GM19023 (cell line): Measurements from ENCODE around the gene SEL1L.
"Not testable (repeated sequence)": the region's sequence is repeated elsewhere in the genome, so short reads cannot be mapped to it uniquely, and the experiment has no call there.

ENCODE experiments used
- ATAC-seq: cut with Tn5 transposase; IDR thresholded peaks from one replicate; pipeline ENCODE4 v1.9.1; 2021; ENCODE audit warnings: mild to moderate bottlenecking, moderate library complexity; ENCODE audit not compliant: unreplicated experiment

The SEL1L gene

GRCh38 chr14:81450100-81450531 lies 83.5 kb downstream of the SEL1L start:
- ATAC-seq = no peak

- no peak for ATAC-seq
Observed at GRCh38 chr14:81449576-81449975, 84.1 kb downstream of the SEL1L start.

- no peak for ATAC-seq
Observed at GRCh38 chr14:81449114-81449513, 84.5 kb downstream of the SEL1L start.

GRCh38 chr14:81447021-81447764 lies 86.5 kb downstream of the SEL1L start:
- ATAC-seq = no peak

- no peak for ATAC-seq
Observed at GRCh38 chr14:81446279-81447007, 87.2 kb downstream of the SEL1L start.

GRCh38 chr14:81441626-81442134 lies 92.0 kb downstream of the SEL1L start:
- no peak for ATAC-seq

- no peak for ATAC-seq
Observed at GRCh38 chr14:81440041-81440440, 93.6 kb downstream of the SEL1L start.

GRCh38 chr14:81437244-81437643 lies 96.4 kb downstream of the SEL1L start:
- ATAC-seq = no peak

GRCh38 chr14:81436296-81437138 lies 97.1 kb downstream of the SEL1L start:
- peak; percentile 82 for ATAC-seq

GRCh38 chr14:81435391-81436295 lies 98.0 kb downstream of the SEL1L start:
- peak; percentile 39 for ATAC-seq

- ATAC-seq = no peak
Observed at GRCh38 chr14:81435048-81435390, 98.6 kb downstream of the SEL1L start.

- ATAC-seq = no peak
Observed at GRCh38 chr14:81434230-81434629, 99.4 kb downstream of the SEL1L start.

- ATAC-seq = no peak
Observed at GRCh38 chr14:81433378-81433777, 100.3 kb downstream of the SEL1L start.

GRCh38 chr14:81432219-81432661 lies 101.4 kb downstream of the SEL1L start:
- no peak for ATAC-seq

GRCh38 chr14:81430235-81430634 lies 103.4 kb downstream of the SEL1L start:
- ATAC-seq = no peak

- ATAC-seq = not testable (repeated sequence)
Observed at GRCh38 chr14:81429749-81430148, 103.9 kb downstream of the SEL1L start.

GRCh38 chr14:81429028-81429427 lies 104.6 kb downstream of the SEL1L start:
- no peak for ATAC-seq

- no peak for ATAC-seq
Observed at GRCh38 chr14:81427348-81428058, 106.2 kb downstream of the SEL1L start.

- ATAC-seq = no peak
Observed at GRCh38 chr14:81423504-81423903, 110.1 kb downstream of the SEL1L start.
